ENCODE measurements around the gene GIGYF2.

DNA sequence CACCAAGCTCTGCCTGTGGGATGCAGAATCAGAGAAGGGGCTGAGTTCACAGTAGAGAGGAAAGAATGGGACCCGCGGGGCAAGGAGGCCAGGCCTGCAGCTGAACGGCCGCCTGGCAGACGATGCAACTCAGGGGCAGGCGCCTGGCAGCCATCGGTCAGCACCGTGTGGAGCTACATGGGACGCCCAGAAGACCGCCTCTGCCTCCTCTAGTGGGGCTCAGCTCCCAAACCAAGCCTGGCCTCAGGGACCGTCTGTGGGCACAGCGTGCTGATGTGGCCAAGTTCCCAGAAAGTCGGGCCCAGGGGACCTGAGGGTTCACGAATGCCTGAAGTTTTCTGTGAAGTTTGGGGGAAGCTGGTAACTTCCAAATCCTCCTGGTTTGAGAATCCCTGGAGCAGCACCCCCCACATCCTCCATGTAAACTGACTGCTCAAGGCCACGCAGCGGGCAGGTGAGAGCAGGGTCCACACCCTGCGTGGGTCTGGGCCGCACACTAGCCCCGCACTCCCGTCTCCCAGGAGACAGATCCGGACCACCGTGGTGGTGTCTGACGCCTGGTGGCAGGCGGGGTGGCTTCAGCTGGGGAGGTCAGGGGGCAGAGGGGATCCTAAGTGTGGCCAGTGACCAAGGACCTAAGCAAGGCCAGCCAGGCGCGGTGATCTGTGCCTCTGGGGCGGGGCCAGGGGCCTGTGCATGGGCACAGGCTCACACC is 187.6 kb downstream of the GIGYF2 start:
- TF ChIP-seq, protein P1, sequence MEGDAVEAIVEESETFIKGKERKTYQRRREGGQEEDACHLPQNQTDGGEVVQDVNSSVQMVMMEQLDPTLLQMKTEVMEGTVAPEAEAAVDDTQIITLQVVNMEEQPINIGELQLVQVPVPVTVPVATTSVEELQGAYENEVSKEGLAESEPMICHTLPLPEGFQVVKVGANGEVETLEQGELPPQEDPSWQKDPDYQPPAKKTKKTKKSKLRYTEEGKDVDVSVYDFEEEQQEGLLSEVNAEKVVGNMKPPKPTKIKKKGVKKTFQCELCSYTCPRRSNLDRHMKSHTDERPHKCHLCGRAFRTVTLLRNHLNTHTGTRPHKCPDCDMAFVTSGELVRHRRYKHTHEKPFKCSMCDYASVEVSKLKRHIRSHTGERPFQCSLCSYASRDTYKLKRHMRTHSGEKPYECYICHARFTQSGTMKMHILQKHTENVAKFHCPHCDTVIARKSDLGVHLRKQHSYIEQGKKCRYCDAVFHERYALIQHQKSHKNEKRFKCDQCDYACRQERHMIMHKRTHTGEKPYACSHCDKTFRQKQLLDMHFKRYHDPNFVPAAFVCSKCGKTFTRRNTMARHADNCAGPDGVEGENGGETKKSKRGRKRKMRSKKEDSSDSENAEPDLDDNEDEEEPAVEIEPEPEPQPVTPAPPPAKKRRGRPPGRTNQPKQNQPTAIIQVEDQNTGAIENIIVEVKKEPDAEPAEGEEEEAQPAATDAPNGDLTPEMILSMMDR (IDR thresholded peaks at IDR 0.05; ENCODE audit: low read depth, low read length): no peak
- no peak for TF ChIP-seq EZH2phosphoT487 (IDR thresholded peaks at IDR 0.05; ENCODE audit: low read depth)

All from OCI-LY3 (cell line).